ENCODE results near the gene NCS1.

NCS1 gene

DNA sequence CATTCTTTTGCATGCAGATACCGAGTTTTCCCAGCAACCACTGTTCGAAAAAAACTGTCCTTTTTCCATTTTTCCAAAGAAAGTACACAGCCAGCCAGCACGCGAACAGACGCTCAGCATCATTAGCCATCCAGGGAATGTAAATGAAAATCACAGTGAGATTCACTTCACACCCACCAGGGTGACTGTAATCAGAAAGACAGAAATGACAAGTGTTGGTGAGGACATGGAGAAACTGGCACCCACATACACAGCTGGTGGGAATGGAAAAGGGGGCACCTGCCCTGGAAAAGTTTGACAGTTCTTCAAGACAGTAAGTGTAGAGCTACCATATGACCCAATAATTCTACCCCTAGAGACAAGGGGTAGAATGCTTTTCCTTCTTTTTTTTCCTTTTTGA is 25.0 kb upstream of the NCS1 start:
- no peaks in the 10 kb centered on the region for H3K4me1 ChIP-seq (ENCODE audit: control insufficient read depth in 1 of 2, insufficient read depth in 1 of 2, low read depth in 1 of 2, low read length in 1 of 2)
- no peak for TF ChIP-seq CTCF (IDR thresholded peaks at IDR 0.05)
- no peaks in the 10 kb centered on the region for H3K9me3 ChIP-seq
- H3K36me3 ChIP-seq, result no peaks in the 10 kb centered on the region
- H3K27ac ChIP-seq, result no peak overlapping the region
- H3K4me3 ChIP-seq (ENCODE audit: low read depth in 1 of 2, low read length in 1 of 2), result no peak overlapping the region
- H3K27me3 ChIP-seq, result peaks cover 47% of the 10 kb centered on the region

GRCh38 chr9:130147910-130148309 is 24.3 kb upstream of the NCS1 start:
- Histone ChIP-seq H3K9me3 (no peaks in the 10 kb centered on the region), H3K36me3 (no peaks in the 10 kb centered on the region)
- TF ChIP-seq CTCF (IDR thresholded peaks at IDR 0.05), result no peak

DNA sequence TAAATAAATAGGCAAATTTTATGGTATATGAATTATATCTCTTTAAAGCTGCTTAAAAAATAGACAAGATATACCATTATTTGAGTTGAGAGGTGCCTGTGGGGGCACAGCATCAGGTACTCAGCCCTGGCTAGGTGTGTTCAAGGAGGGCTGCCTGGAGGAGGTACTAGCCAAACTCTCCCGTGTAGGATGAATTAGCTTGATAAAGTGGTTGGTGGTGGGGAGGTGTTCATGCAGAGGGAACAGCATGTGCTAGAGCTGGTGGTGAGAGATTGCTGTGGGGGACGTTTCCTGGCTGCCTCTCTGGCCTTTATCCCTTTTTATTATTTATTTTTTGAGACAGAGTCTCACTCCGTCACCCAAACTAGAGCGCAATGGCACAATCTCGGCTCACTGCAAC is 23.2 kb upstream of the NCS1 start:
- H3K27ac ChIP-seq, result no peak overlapping the region
- H3K4me3 ChIP-seq (ENCODE audit: low read depth in 1 of 2, low read length in 1 of 2), result no peak overlapping the region
- H3K36me3 ChIP-seq, result no peaks in the 10 kb centered on the region
- H3K27me3 ChIP-seq, result peaks cover 28% of the 10 kb centered on the region
- H3K9me3 ChIP-seq, result no peaks in the 10 kb centered on the region
- no peak for TF ChIP-seq CTCF (IDR thresholded peaks at IDR 0.05)
- H3K4me1 ChIP-seq (ENCODE audit: control insufficient read depth in 1 of 2, insufficient read depth in 1 of 2, low read depth in 1 of 2, low read length in 1 of 2), result no peaks in the 10 kb centered on the region

More at GRCh38 chr9:130147910-130148309, 24.3 kb upstream of the NCS1 start:
- Histone ChIP-seq H3K27ac (no peak overlapping the region), H3K27me3 (peaks cover 39% of the 10 kb centered on the region), H3K4me1 (ENCODE audit: control insufficient read depth in 1 of 2, insufficient read depth in 1 of 2, low read depth in 1 of 2, low read length in 1 of 2) (no peaks in the 10 kb centered on the region), H3K4me3 (ENCODE audit: low read depth in 1 of 2, low read length in 1 of 2) (no peak overlapping the region)

GRCh38 chr9:130149654-130150286 is 22.4 kb upstream of the NCS1 start:
- no peak overlapping the region for H3K4me3 ChIP-seq (ENCODE audit: low read depth in 1 of 2, low read length in 1 of 2)
- H3K27me3 ChIP-seq, result peaks cover 21% of the 10 kb centered on the region
- no peak for TF ChIP-seq CTCF (IDR thresholded peaks at IDR 0.05)
- no peak overlapping the region for H3K27ac ChIP-seq
- no peaks in the 10 kb centered on the region for H3K36me3 ChIP-seq
- no peaks in the 10 kb centered on the region for H3K4me1 ChIP-seq (ENCODE audit: control insufficient read depth in 1 of 2, insufficient read depth in 1 of 2, low read depth in 1 of 2, low read length in 1 of 2)
- H3K9me3 ChIP-seq, result no peaks in the 10 kb centered on the region

GRCh38 chr9:130150779-130151382 is 21.3 kb upstream of the NCS1 start:
- H3K27me3 ChIP-seq, result peaks cover 11% of the 10 kb centered on the region
- H3K4me1 ChIP-seq (ENCODE audit: control insufficient read depth in 1 of 2, insufficient read depth in 1 of 2, low read depth in 1 of 2, low read length in 1 of 2), result no peaks in the 10 kb centered on the region
- no peak overlapping the region for H3K4me3 ChIP-seq (ENCODE audit: low read depth in 1 of 2, low read length in 1 of 2)
- H3K27ac ChIP-seq, result no peak overlapping the region
- no peaks in the 10 kb centered on the region for H3K36me3 ChIP-seq
- TF ChIP-seq CTCF (IDR thresholded peaks at IDR 0.05), result no peak
- H3K9me3 ChIP-seq, result no peaks in the 10 kb centered on the region

Measured in neutrophil (primary cell).